SH-SY5Y (cell line): ENCODE data around the gene AZIN2.

Source experiments
- GATA2 ChIP-seq: IDR thresholded peaks from 2 replicates; pipeline ENCODE4 v1.6.1; 2011; ENCODE audit warnings: mild to moderate bottlenecking, low read depth, low read length
- GATA3 ChIP-seq: IDR thresholded peaks from 2 replicates; pipeline ENCODE4 v1.6.1; 2011; ENCODE audit warnings: low read depth, mild to moderate bottlenecking, low read length, moderate library complexity

- TF ChIP-seq GATA2 (no peak), GATA3 (no peak)
Observed at GRCh38 chr1:33146003-33146402, 65.0 kb downstream of the AZIN2 start.
